ENCODE measurements around the gene SHKBP1. TPM values are rescaled to one million over a fixed set of nuclear protein-coding genes. Genes with fewer than 3 reads are reported as not detected.

The SHKBP1 gene
- total and polyA plus RNA-seq, 2 of the 13 experiments (the other 11 are each of a cell fraction or from before 2014, with no cell fraction given), result 16.2 to 17.4 TPM

DNA sequence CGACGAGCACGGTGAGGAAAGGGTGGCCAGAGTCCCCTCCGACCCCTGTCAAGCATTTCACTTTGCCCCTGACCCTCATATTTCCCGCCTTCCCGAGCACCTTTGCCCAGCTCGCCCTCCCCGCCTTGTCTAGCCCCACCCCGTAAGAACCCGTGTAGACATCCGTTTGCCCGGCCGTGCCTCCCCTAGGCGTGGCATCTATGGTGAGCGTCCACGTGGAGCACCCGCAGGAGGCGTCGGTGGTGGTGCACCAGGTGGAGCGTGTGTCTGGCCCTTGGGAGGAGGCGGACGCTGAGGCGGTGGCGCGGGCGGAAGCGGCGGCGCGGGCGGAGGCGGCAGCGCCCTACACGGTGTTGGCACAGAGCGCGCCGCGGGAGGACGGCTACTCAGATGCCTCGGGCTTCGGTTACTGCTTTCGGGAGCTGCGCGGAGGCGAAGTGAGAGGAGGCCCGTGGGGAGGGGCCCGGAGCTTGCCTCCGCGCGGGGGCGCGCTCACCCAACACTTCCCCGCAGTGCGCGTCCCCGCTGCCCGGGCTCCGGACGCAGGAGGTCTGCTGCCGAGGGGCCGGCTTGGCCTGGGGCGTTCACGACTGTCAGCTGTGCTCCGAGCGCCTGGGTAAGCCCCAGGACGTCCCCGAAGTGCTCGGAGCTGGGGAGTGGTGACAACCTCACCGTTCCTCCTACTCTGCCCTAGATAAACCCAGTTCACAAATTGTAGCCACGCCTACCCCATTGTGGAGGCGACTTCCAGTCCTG lies 28.7 kb downstream of the SHKBP1 start (continued):
- TF ChIP-seq, protein P1, sequence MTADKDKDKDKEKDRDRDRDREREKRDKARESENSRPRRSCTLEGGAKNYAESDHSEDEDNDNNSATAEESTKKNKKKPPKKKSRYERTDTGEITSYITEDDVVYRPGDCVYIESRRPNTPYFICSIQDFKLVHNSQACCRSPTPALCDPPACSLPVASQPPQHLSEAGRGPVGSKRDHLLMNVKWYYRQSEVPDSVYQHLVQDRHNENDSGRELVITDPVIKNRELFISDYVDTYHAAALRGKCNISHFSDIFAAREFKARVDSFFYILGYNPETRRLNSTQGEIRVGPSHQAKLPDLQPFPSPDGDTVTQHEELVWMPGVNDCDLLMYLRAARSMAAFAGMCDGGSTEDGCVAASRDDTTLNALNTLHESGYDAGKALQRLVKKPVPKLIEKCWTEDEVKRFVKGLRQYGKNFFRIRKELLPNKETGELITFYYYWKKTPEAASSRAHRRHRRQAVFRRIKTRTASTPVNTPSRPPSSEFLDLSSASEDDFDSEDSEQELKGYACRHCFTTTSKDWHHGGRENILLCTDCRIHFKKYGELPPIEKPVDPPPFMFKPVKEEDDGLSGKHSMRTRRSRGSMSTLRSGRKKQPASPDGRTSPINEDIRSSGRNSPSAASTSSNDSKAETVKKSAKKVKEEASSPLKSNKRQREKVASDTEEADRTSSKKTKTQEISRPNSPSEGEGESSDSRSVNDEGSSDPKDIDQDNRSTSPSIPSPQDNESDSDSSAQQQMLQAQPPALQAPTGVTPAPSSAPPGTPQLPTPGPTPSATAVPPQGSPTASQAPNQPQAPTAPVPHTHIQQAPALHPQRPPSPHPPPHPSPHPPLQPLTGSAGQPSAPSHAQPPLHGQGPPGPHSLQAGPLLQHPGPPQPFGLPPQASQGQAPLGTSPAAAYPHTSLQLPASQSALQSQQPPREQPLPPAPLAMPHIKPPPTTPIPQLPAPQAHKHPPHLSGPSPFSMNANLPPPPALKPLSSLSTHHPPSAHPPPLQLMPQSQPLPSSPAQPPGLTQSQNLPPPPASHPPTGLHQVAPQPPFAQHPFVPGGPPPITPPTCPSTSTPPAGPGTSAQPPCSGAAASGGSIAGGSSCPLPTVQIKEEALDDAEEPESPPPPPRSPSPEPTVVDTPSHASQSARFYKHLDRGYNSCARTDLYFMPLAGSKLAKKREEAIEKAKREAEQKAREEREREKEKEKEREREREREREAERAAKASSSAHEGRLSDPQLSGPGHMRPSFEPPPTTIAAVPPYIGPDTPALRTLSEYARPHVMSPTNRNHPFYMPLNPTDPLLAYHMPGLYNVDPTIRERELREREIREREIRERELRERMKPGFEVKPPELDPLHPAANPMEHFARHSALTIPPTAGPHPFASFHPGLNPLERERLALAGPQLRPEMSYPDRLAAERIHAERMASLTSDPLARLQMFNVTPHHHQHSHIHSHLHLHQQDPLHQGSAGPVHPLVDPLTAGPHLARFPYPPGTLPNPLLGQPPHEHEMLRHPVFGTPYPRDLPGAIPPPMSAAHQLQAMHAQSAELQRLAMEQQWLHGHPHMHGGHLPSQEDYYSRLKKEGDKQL (CRISPR knock-in tag; IDR thresholded peaks at IDR 0.05; ENCODE audit: low read depth), result no peak
- TF ChIP-seq, protein P2, sequence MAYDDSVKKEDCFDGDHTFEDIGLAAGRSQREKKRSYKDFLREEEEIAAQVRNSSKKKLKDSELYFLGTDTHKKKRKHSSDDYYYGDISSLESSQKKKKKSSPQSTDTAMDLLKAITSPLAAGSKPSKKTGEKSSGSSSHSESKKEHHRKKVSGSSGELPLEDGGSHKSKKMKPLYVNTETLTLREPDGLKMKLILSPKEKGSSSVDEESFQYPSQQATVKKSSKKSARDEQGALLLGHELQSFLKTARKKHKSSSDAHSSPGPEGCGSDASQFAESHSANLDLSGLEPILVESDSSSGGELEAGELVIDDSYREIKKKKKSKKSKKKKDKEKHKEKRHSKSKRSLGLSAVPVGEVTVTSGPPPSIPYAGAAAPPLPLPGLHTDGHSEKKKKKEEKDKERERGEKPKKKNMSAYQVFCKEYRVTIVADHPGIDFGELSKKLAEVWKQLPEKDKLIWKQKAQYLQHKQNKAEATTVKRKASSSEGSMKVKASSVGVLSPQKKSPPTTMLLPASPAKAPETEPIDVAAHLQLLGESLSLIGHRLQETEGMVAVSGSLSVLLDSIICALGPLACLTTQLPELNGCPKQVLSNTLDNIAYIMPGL (CRISPR knock-in tag; IDR thresholded peaks at IDR 0.05; ENCODE audit: borderline replicate concordance in 1 of 2, low read depth in 1 of 2), result peak in 1 of 2 experiments; percentile 64; a peak in 2 of 4 replicates
- TF ChIP-seq TCF7 (IDR thresholded peaks at IDR 0.05; ENCODE audit: low read depth), result no peak
- peak; percentile 43; the same call in 1 of the 2 replicates for TF ChIP-seq ETV5 (CRISPR knock-in tag; IDR thresholded peaks at IDR 0.05; ENCODE audit: borderline replicate concordance)
- TF ChIP-seq ISL2 (CRISPR knock-in tag; IDR thresholded peaks at IDR 0.05), result no peak
- no peak for TF ChIP-seq DPF2 (CRISPR knock-in tag; IDR thresholded peaks at IDR 0.05; ENCODE audit: borderline replicate concordance, low read depth)
- no peak for TF ChIP-seq CBX5 (CRISPR knock-in tag; IDR thresholded peaks at IDR 0.05; ENCODE audit: borderline replicate concordance)
- TF ChIP-seq, protein P3, sequence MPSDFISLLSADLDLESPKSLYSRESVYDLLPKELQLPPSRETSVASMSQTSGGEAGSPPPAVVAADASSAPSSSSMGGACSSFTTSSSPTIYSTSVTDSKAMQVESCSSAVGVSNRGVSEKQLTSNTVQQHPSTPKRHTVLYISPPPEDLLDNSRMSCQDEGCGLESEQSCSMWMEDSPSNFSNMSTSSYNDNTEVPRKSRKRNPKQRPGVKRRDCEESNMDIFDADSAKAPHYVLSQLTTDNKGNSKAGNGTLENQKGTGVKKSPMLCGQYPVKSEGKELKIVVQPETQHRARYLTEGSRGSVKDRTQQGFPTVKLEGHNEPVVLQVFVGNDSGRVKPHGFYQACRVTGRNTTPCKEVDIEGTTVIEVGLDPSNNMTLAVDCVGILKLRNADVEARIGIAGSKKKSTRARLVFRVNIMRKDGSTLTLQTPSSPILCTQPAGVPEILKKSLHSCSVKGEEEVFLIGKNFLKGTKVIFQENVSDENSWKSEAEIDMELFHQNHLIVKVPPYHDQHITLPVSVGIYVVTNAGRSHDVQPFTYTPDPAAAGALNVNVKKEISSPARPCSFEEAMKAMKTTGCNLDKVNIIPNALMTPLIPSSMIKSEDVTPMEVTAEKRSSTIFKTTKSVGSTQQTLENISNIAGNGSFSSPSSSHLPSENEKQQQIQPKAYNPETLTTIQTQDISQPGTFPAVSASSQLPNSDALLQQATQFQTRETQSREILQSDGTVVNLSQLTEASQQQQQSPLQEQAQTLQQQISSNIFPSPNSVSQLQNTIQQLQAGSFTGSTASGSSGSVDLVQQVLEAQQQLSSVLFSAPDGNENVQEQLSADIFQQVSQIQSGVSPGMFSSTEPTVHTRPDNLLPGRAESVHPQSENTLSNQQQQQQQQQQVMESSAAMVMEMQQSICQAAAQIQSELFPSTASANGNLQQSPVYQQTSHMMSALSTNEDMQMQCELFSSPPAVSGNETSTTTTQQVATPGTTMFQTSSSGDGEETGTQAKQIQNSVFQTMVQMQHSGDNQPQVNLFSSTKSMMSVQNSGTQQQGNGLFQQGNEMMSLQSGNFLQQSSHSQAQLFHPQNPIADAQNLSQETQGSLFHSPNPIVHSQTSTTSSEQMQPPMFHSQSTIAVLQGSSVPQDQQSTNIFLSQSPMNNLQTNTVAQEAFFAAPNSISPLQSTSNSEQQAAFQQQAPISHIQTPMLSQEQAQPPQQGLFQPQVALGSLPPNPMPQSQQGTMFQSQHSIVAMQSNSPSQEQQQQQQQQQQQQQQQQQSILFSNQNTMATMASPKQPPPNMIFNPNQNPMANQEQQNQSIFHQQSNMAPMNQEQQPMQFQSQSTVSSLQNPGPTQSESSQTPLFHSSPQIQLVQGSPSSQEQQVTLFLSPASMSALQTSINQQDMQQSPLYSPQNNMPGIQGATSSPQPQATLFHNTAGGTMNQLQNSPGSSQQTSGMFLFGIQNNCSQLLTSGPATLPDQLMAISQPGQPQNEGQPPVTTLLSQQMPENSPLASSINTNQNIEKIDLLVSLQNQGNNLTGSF (CRISPR knock-in tag; IDR thresholded peaks at IDR 0.05), result no peak
- peak; percentile 41; the same call in 1 of the 2 replicates for TF ChIP-seq ZNF430 (CRISPR knock-in tag; IDR thresholded peaks at IDR 0.05)
- TF ChIP-seq, protein P4, sequence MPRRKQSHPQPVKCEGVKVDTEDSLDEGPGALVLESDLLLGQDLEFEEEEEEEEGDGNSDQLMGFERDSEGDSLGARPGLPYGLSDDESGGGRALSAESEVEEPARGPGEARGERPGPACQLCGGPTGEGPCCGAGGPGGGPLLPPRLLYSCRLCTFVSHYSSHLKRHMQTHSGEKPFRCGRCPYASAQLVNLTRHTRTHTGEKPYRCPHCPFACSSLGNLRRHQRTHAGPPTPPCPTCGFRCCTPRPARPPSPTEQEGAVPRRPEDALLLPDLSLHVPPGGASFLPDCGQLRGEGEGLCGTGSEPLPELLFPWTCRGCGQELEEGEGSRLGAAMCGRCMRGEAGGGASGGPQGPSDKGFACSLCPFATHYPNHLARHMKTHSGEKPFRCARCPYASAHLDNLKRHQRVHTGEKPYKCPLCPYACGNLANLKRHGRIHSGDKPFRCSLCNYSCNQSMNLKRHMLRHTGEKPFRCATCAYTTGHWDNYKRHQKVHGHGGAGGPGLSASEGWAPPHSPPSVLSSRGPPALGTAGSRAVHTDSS (CRISPR knock-in tag; conservative IDR thresholded peaks at IDR 0.05), result no peak
- TF ChIP-seq, protein P5, sequence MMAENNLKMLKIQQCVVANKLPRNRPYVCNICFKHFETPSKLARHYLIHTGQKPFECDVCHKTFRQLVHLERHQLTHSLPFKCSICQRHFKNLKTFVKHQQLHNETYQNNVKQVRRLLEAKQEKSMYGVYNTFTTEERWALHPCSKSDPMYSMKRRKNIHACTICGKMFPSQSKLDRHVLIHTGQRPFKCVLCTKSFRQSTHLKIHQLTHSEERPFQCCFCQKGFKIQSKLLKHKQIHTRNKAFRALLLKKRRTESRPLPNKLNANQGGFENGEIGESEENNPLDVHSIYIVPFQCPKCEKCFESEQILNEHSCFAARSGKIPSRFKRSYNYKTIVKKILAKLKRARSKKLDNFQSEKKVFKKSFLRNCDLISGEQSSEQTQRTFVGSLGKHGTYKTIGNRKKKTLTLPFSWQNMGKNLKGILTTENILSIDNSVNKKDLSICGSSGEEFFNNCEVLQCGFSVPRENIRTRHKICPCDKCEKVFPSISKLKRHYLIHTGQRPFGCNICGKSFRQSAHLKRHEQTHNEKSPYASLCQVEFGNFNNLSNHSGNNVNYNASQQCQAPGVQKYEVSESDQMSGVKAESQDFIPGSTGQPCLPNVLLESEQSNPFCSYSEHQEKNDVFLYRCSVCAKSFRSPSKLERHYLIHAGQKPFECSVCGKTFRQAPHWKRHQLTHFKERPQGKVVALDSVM (CRISPR knock-in tag; IDR thresholded peaks at IDR 0.05), result no peak
